ENCODE measurements around the gene LRRC52.

LRRC52 gene

DNA sequence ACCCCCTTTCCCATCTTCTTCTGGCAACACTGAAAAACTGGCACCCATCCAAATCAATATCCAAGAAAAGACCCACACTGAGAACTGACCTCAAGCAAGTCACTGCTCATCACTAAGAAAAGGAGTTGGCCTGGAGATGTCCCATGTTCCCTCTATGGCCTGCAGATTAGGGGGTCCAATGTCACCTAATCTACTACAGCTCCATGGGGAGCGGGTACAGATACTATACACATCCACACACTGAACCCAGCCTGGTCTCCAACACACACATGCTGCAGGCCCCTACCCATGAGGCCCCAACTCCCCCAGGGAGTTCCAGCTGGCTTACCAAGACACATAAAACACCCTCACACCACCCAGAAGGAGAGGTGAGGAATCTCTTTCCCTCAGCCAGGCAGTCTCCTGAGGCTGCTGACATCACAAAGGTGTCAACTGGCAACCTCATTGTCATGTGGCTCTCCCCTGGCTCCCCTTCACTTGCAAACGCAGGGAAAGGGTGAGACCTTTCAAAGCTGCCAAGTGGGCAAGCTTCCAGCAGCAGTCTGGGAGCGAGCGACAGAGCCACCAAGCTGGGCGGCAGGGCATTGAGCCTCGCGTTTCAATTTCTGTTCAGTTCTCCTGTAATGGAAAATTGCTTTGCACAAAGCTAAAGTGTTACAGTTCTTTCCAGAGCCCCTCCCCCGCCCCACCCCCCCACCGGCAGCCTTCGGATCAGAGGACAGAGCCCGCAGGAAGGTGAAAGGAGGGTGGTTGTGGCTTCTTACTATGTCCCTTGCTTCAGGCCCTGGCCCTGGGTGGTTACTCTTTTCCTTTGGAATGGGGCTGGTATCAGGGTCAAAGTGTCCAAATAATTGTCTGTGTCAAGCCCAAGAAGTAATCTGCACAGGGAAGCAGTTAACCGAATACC, at the start of gene LRRC52:
Gene LRRC52 (plus strand): TSS at position 469 of the 907 bp plus-strand sequence. CDS start 297 bp downstream, at position 766.
- DNase-seq (ENCODE audit: low read depth), result no peak

DNA sequence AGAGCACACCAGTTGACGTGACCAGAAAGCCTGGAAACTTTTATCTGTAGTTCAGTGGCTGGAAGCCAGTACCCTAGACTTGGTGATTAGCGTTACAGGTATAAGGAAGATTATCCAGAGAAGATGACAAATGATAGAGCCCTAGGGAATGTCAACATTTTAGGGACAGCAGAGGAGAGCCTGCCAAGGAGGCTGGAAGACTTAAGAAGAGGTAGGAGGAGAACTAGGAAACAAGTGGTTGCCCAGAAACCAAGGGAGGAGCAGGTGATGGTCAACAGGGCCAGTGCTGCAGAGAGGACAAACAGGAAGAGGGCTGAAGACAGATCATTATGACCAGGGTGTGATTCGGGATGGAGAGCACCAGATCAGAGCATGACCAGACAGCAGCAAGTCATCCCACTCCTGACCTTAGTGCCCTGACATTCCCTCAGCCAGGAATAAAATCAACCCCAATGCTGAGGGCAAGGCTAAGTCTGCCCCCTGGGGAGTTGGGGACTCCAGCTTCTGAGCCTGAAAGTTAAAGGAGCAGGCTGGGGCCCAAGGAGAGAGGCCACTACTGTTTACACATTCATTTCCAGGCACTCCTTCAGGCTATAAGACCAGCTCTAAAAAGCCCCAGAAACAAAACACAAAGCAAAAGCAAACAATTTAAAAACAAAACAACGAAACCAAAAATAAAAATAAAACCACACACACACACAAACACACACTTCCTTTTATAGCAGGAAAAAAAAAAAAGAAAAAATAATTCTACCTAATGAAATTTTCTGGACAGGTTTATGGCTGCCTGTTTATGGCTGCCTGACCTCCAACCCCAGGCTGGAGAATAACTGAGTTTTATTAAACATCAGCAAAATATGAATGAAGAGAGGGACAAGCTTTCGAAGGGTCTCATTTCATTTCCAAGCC, 48.6 kb upstream of the LRRC52 start:
- no peak for DNase-seq (ENCODE audit: low read depth)

DNA sequence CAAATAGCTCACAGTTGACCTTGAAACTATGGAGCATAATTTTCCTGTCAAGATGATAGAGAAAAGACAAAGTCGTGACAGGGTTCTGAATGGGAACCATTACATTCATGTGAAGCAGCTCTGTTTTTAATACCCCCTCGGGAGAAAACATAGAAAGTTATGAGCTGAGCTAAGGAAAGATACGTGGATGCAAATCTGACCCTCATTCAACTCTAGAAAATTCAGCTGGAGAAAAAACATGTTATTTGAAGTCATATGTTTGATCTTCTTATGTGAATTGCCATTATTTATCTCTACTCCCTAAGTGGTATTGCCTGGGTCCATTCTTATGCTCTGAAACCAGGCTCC, 48.0 kb upstream of the LRRC52 start:
- DNase-seq (ENCODE audit: low read depth), result no peak

DNA sequence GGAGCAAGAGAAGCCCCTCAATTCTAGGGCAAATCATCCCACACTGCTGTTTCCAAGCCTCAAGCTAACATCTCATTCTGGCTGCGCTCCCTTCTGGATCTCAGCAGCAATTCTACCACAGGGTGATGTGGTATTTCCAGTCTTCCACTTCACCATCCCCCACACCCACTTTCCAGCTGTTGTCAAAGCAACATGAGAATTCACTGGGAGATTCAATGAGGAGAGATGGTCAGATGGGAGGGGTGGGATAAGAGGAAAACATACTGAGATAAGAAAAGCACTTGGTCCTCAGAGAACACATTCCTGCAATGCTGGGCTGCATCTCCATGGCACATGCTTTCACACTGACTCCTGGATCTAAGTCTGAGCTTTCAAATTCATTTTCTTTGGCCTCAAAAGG, 47.3 kb upstream of the LRRC52 start:
- DNase-seq (ENCODE audit: low read depth), result no peak

DNA sequence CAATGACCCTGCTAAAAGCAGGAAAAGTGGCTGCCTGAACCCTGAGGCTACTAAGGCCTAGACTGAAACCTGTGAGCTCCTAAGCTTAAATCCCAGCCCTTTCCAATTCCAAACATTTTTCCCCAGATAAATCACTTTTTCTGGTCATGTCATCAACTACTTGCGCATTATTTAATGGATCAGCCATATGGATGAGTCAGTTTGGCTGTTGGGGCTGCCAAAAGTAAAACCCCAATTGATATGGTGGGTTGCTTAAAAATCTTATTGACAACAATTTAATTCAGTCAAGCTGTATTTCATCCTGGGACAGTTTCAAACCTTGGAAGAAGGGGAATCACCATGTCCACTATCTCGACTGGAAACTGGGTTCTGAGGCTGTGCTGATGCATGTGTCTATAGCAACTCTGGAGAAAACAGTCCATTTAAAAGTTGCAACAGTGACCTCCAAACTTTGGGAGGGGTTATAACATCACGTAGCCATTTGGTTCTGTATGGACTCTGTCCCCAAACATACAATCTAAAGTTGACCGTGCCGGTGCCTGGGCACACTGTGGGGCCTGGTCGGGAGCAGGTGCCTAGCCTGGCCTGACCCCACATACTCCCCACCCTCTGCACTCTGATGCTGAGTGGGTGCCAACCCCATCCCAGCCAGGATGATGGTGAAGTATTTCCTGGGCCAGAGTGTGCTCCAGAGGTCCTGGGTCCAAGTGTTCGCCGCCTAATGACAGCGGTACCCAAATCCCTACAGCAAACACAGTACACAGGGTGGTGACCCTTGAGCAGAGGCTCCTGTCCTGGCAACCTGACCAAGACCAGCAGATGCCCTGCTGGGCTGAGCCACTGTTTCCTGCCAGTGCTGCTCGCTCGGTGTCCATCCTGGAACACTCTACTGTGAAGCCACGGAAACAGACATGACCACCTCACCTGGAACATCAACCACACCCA, 46.5 kb upstream of the LRRC52 start:
- no peak for DNase-seq (ENCODE audit: low read depth)

DNA sequence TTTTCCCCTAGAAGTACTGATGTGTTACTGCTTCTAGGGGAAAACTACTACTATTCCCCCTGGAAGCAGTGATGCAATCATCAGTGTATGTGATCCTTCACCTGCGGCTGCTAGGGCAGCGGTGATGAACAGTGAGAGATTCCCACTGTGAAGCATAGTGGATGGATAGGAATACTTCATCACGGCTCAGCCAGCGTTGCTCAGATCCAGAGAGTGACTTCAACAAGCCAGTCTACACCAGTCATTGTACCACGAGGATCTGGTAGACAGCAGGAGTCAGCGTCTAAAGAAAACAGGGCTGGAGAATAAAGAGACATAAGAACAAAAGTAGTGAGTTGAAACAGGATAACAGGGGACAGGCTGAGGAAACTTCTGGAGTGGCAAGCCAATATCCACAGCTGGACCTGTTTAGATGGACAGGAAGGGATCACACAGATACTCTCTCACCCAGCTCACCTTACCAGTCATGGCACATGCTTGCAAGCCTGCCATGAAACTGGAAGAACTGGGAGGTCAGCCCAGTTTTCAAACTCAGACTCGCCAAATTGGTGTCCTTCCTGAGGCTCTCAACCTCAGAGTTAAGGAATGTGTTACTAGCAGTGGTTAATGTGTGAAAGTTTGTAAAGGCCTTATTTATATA, 42.4 kb upstream of the LRRC52 start:
- no peak for DNase-seq (ENCODE audit: low read depth)

GRCh38 chr1:165501970-165502348, 41.8 kb upstream of the LRRC52 start:
- no peak for DNase-seq (ENCODE audit: low read depth)

- no peak for DNase-seq (ENCODE audit: low read depth)
Observed at GRCh38 chr1:165507570-165507969, 36.2 kb upstream of the LRRC52 start.

GRCh38 chr1:165508291-165508690, 35.5 kb upstream of the LRRC52 start:
- no peak for DNase-seq (ENCODE audit: low read depth)

- DNase-seq (ENCODE audit: low read depth), result no peak
Observed at GRCh38 chr1:165512816-165513215, 31.0 kb upstream of the LRRC52 start.

DNA sequence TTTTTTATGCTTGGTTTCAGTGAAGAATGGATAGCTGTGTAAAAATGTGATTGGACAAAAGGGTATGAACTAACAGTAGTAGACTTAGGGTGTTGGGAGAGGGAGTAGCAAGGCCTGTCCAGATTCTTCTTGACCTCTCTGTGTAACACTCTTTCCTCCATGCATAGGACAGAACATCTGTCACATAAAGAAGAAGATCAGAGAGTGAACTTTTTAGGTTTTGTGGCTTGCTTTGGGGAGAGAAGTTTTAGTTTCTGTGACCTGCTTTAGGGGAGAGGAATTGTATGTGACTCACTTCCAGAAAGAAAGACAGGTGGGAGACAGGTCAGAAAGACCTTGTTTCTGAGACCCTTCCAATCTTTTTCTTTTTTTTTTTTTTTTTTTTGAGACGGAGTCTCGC, 27.3 kb upstream of the LRRC52 start:
- no peak for DNase-seq (ENCODE audit: low read depth)

GRCh38 chr1:165520646-165521045, 23.2 kb upstream of the LRRC52 start:
- no peak for DNase-seq (ENCODE audit: low read depth)

DNA sequence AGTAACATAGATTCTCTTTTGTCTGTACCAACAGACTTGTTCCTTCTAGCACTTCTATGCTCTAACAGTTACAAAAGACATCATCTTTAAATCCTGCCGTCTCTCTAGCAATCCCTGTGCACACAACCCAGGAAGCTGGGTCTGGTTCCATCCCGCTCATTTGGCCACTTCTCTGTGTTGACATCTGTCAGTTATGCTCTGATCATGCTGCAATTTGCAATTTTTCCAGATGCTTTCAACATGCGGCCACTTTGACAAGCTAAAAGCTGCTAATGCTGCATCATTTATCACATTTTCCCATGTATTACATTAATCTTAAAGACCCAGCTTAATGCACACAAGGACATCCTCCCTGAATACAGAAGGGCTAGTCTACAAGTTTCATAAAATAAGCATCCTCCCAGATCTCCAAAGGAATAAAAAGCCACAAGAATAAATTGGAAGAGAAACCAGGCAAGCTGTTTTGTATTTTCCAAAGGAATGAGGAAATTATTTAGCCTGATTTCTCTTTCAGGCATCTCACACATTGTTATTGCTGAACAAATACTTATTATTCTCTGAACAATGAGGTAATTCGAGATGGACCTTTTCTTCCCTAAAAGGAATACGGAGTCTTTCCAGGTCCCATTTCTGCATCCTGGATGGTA, 19.0 kb upstream of the LRRC52 start:
- DNase-seq (ENCODE audit: low read depth), result no peak

- no peak for DNase-seq (ENCODE audit: low read depth)
Observed at GRCh38 chr1:165525708-165526107, 18.1 kb upstream of the LRRC52 start.

- DNase-seq (ENCODE audit: low read depth), result no peak
Observed at GRCh38 chr1:165527251-165528007, 16.4 kb upstream of the LRRC52 start.

DNA sequence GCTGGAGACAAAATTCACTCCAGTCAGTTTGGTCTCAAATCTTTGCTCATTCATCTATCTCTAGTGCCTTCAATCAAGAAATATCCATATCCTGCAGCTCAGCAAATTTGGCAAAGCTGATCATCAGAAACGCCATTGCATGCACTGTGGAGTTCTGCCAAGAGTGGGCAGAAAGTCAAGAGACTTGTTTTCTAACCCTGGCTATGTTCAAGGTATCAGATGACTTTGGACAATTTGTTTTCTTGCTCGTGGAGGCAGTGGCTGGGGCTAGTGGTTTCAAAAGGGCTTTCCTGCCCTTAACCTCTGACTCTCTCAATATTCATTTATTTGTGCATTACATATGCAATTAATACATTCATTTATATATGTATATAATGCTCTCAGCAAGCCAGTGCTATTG, 12.8 kb upstream of the LRRC52 start:
- DNase-seq (ENCODE audit: low read depth), result no peak

DNA sequence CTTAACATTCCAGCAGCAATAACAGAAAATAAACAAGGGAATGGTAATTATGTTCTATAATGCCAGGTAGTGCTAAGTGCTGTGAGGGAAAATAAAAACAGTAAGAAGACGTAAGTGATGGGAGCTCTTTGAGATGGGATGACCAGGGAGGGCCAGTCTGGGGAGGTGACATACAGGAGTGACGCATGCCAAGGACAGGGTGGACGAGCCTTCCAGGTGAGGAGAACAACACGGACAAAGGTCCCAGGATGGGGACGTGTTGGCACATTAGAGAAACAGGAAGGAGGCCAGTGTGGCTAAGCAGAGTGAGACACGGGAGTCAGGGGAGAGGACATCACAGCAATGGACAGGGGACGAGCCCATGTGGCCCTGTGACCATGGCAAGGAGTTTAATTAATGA, 11.7 kb upstream of the LRRC52 start:
- DNase-seq (ENCODE audit: low read depth), result no peak

DNA sequence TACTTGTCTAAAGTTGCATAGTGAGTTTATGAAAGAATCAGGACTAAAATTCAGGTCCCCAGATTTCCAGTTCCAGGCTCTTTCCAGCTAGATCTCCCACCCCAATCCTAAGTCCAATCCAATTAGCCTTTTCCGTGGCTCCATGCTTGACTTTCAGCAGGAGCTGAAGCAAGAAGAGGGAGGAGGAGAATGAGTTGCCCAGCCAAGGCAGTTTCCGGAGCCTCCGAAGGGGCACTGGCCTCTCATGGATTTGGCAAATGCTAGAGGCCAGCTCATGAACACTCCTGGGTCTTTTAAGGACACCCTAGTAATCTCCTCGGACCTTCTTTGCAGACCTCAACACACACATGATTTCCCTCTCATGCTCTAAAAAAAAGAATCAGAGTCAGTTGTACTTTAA, 10.5 kb upstream of the LRRC52 start:
- DNase-seq (ENCODE audit: low read depth), result no peak

DNA sequence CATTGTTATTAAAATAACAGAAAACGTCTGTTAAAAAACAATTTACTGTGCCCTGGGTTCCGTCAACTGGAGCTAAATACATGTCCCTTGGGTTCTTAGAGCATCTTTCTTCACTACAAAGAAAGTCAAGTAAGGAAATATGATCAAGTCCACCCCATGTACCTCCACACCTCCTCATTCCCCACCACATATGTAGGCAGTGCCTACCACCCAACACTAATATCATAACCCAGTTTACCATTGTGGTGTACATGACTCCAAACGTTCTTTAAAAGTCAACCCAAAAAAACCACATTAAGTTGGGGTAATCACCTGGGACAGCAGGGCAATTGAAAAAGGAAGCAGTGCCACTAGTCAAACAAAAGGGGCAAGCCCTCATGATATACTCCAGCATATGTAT, 7.8 kb upstream of the LRRC52 start:
- no peak for DNase-seq (ENCODE audit: low read depth)

All from T-helper 22 cell (primary cell).